ENCODE data around the gene C11orf42.

DNA sequence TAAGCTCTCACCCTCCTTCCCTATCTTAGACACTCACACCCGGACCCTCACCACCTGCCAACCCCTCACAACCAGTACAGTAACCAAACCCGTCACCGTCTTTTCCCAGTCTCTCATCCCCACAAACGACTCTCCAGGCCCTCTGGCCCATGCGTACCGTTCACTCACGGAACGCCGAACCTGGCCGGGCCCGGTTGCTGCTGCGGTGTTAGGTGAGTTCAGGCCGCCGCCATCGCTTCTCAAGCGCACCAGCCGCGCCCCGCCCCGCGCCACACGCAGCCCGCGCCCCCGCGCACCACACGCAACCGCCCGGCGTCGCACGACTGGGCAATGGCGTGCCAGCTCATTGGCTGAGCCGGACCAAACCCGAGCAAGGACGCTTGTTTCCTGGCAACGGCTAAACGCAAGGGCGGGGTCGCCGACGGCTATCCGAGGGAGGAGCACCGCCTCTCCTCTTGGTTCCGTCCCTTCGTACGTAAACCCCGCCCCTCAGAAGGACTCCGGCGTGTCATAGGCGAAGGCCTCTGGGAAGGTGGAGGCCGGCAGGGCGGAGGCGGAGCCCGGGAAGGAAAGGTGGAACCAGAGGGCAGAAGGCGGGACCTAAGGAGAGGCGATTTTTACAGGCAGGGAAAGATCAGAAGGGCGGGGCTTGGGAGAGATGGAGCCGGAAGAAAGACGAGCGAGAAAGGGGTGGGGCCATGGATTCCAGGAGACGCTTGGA, 29.2 kb downstream of the C11orf42 start, which contains the start of gene FHIP1B:
- TF ChIP-seq, protein P1, sequence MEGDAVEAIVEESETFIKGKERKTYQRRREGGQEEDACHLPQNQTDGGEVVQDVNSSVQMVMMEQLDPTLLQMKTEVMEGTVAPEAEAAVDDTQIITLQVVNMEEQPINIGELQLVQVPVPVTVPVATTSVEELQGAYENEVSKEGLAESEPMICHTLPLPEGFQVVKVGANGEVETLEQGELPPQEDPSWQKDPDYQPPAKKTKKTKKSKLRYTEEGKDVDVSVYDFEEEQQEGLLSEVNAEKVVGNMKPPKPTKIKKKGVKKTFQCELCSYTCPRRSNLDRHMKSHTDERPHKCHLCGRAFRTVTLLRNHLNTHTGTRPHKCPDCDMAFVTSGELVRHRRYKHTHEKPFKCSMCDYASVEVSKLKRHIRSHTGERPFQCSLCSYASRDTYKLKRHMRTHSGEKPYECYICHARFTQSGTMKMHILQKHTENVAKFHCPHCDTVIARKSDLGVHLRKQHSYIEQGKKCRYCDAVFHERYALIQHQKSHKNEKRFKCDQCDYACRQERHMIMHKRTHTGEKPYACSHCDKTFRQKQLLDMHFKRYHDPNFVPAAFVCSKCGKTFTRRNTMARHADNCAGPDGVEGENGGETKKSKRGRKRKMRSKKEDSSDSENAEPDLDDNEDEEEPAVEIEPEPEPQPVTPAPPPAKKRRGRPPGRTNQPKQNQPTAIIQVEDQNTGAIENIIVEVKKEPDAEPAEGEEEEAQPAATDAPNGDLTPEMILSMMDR (IDR thresholded peaks at IDR 0.05; ENCODE audit: insufficient read depth, low read length, poor library complexity, severe bottlenecking): no peak
- TF ChIP-seq EZH2phosphoT487 (conservative IDR thresholded peaks at IDR 0.05; ENCODE audit: low read length): no peak

All from SU-DHL-6 (cell line).